ENCODE data around the gene RIC1. TPM values are rescaled to one million over a fixed set of nuclear protein-coding genes. Genes with fewer than 3 reads are reported as not detected.

Gene RIC1
- total and polyA plus RNA-seq, 2 of the 13 experiments (the other 11 are each of a cell fraction or from before 2014, with no cell fraction given), result 18.2 to 19.0 TPM

- peaks cover 5 to 46% of the 10 kb centered on the region in 2 experiments for H3K36me3 ChIP-seq (replicated peaks in 1 of 2; ENCODE audit: control insufficient read depth in 1 of 2, insufficient read depth in 2 of 2, low read length in 2 of 2)
- H3K4me3 ChIP-seq (replicated peaks in 1 of 3; ENCODE audit: insufficient read depth in 1 of 3, low read depth in 2 of 3, low read length in 3 of 3), result no peak overlapping the region
- no peaks in the 10 kb centered on the region for H3K9me3 ChIP-seq (ENCODE audit: low read length)
- H3K9ac ChIP-seq (ENCODE audit: insufficient read depth, low read depth, low read length), result no peak overlapping the region
- no peaks in the 10 kb centered on the region for H3K79me2 ChIP-seq (ENCODE audit: insufficient read depth, low read length)
- TF ChIP-seq LCORL (IDR thresholded peaks at IDR 0.05) (peak; percentile 81), LCORL (CRISPR knock-in tag; IDR thresholded peaks at IDR 0.05) (no peak), ZNF121 (CRISPR knock-in tag; IDR thresholded peaks at IDR 0.05) (no peak), SIX1 (CRISPR knock-in tag; IDR thresholded peaks at IDR 0.05; ENCODE audit: borderline replicate concordance) (no peak), NPAS2 (CRISPR knock-in tag; IDR thresholded peaks at IDR 0.05; ENCODE audit: borderline replicate concordance) (no peak), BRD4 (CRISPR knock-in tag; IDR thresholded peaks at IDR 0.05) (no peak)
- peaks cover 10% of the 10 kb centered on the region for H3K4me1 ChIP-seq (ENCODE audit: insufficient read depth, low read length)
- H2AFZ ChIP-seq (ENCODE audit: low read length), result no peak overlapping the region
- BruUV-seq (replicated peaks), result no TSS peak
- H3K4me2 ChIP-seq (ENCODE audit: low read depth, low read length), result no peak overlapping the region
- intact Hi-C loops (cut with micrococcal nuclease; ENCODE audit: unreplicated experiment), result no loop called here
- in situ Hi-C loops (cut with HindIII; ENCODE audit: extremely low pct_ligation_motif_present, low pct_unique_long_range_greater_than_20kb), result no loop called here
- CTCF ChIA-PET (ENCODE audit: low intra/inter-chr PET ratio, low total read pairs), result no interaction called here
- ATAC-seq (no peak), FAIRE-seq (no peak), DNase-seq (ENCODE audit: low spot score) (no peak)
- no peak overlapping the region for H3K27ac ChIP-seq (ENCODE audit: extremely low read length, insufficient read depth, low read length)
- no peaks in the 10 kb centered on the region for H4K20me1 ChIP-seq (ENCODE audit: insufficient read depth, low read length)
- POLR2A ChIA-PET, result no interaction called here
- H3K27me3 ChIP-seq (ENCODE audit: control insufficient read depth in 1 of 2, insufficient read depth in 2 of 2, low read length in 2 of 2), result no peaks in the 10 kb centered on the region
- WGBS (ENCODE audit: low lambda C conversion rate), result 97% methylated on average over 4 of the region's 4 CpGs
Observed at GRCh38 chr9:5800969-5801738, 172.2 kb downstream of the RIC1 start.

GRCh38 chr9:5801739-5802113, 172.8 kb downstream of the RIC1 start:
- ChIA-PET POLR2A (no interaction called here), CTCF (ENCODE audit: low intra/inter-chr PET ratio, low total read pairs) (no interaction called here)
- Histone ChIP-seq H2AFZ (ENCODE audit: low read length) (no peak overlapping the region), H3K36me3 (replicated peaks in 1 of 2; ENCODE audit: control insufficient read depth in 1 of 2, insufficient read depth in 2 of 2, low read length in 2 of 2) (peaks cover 5 to 46% of the 10 kb centered on the region in 2 experiments), H3K9me3 (ENCODE audit: low read length) (no peaks in the 10 kb centered on the region), H3K4me3 (replicated peaks in 1 of 3; ENCODE audit: insufficient read depth in 1 of 3, low read depth in 2 of 3, low read length in 3 of 3) (no peak overlapping the region), H3K27ac (ENCODE audit: extremely low read length, insufficient read depth, low read length) (no peak overlapping the region), H3K4me1 (ENCODE audit: insufficient read depth, low read length) (peaks cover 12% of the 10 kb centered on the region), H3K9ac (ENCODE audit: insufficient read depth, low read depth, low read length) (no peak overlapping the region), H3K79me2 (ENCODE audit: insufficient read depth, low read length) (no peaks in the 10 kb centered on the region), H4K20me1 (ENCODE audit: insufficient read depth, low read length) (no peaks in the 10 kb centered on the region), H3K27me3 (ENCODE audit: control insufficient read depth in 1 of 2, insufficient read depth in 2 of 2, low read length in 2 of 2) (no peaks in the 10 kb centered on the region), H3K4me2 (ENCODE audit: low read depth, low read length) (no peak overlapping the region)
- ATAC-seq (no peak), FAIRE-seq (no peak), DNase-seq (ENCODE audit: low spot score) (no peak)
- no TSS peak for BruUV-seq (replicated peaks)
- intact Hi-C loops (cut with micrococcal nuclease; ENCODE audit: unreplicated experiment) (no loop called here), in situ Hi-C loops (cut with HindIII; ENCODE audit: extremely low pct_ligation_motif_present, low pct_unique_long_range_greater_than_20kb) (no loop called here)
- 97% methylated on average over 3 of the region's 3 CpGs for WGBS (ENCODE audit: low lambda C conversion rate)
- TF ChIP-seq PHF21A (CRISPR knock-in tag; IDR thresholded peaks at IDR 0.05) (no peak), MYC (CRISPR knock-in tag; IDR thresholded peaks at IDR 0.05; ENCODE audit: borderline replicate concordance) (no peak), GABPB1 (CRISPR knock-in tag; IDR thresholded peaks at IDR 0.05) (no peak), DBP (CRISPR knock-in tag; IDR thresholded peaks at IDR 0.05; ENCODE audit: not compliant biosample characterization) (no peak), ZNF558 (CRISPR knock-in tag; IDR thresholded peaks at IDR 0.05; ENCODE audit: borderline replicate concordance) (no peak), ZNF564 (CRISPR knock-in tag; IDR thresholded peaks at IDR 0.05) (no peak), ZNF543 (CRISPR knock-in tag; IDR thresholded peaks at IDR 0.05) (no peak), ZBTB46 (CRISPR knock-in tag; IDR thresholded peaks at IDR 0.05; ENCODE audit: borderline replicate concordance) (no peak), ZNF337 (CRISPR knock-in tag; IDR thresholded peaks at IDR 0.05; ENCODE audit: borderline replicate concordance, low read depth) (no peak)
